ENCODE measurements around the gene LPIN2.
"Not testable (repeated sequence)": the region's sequence is repeated elsewhere in the genome, so short reads cannot be mapped to it uniquely, and the experiment has no call there.

The LPIN2 gene

DNA sequence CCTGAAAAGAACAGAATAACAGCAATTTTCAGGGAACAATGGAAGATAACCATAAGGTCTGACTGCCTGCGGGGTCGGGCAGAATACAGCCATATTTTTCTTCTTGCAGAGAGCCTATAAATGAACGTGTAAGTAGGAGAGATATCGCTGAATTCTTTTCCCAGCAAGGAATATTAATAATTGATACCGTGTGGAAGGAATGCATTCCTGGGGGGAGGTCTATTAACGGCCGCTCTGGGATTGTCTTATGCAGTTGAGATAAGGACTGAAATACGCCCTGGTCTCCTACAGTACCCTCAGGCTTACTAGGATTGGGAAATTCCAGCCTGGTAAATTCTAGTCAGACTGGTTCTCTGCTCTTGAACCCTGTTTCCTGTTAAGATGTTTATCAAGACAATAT lies 9.2 kb downstream of the LPIN2 start:
- DNase-seq (ENCODE audit: low read depth), result not testable (repeated sequence)

DNA sequence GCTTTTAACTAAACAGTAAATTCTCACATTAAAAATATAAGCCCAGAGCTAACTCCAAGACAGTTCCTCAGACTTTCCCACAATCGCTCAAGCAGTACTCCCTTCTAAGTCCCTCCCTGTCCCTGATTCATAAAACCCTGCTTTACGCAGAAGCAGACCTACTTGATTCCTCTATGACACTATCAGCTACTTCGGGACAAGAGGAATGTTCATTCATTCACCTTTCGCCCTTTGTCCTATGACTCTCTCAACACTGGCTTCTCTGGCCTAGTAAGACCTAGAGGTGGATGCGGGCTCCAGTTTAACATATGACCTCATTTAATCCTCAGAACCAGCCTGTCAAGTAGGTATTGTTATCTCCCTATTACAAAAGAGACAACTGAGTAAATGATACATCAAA lies 10.2 kb downstream of the LPIN2 start:
- no peak for DNase-seq (ENCODE audit: low read depth)

DNA sequence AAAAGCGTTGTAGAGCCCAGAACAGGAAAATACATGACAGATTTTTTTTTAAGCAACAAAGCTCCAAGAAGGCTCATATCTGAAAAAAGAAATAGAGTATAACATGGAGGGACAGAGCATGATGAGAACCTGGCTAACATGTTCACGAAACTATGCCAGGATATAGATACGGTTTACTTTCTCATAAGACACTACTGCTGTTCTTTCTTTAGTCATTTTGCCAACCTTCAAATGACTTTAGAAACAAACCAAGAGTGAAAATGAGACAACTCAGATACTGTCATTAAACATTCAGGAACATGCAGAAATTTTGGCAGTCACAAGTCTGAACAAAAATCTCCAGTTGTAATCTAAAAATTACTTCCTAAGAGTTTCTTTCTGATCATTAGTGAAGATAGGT lies 14.3 kb downstream of the LPIN2 start:
- no peak for DNase-seq (ENCODE audit: low read depth)

DNA sequence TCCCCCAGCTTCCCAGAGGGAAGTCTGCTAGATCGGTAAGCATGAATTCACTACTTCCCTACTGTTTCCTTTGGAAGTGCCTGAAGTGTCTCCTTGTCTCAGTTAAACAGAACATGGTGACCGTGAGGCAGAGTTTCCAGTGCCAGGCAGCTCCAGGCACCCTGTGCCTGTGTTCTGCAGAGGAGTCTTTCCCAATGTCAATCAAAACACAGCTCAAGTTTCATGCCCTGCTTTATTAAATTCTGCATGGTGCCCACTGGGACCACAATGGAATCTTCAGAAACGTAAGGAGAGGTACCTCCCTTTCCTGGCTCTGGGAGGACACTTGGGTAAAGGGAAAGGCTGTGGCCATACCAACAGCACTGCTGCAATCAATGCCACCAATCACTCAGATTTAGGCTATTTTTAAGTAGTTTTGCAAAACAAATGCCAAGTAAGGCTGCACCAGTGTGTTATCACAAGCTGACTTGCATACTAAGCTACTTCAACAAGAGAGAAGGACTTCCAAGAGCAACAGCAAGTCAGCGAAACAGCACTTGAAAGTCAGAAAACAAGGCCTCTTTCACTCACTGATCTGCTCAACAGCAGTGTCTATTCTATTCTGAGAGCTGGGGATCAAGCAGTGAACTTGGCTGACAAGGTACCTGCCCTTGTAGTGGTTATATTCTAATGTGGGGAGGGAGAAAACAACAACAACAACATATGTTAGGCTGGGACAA lies 14.9 kb downstream of the LPIN2 start:
- no peak for DNase-seq (ENCODE audit: low read depth)

DNA sequence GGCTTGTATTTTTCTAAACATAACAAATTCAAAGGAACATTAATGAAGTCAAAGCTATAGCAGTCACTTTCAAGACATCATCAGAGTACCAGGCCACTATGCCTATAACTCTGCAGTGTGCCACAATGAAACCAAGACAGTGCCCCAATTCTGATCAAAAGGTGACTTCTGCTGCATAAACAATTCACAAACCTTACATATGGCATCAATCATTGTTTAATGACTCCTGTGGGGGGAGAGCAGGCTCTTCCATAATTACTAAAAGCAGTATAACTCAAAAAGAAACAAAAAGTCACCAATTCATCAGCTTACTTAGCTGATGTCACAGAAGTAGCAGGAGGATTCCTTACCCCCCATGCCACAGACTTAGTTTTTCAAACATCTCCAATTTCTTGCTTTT lies 15.5 kb downstream of the LPIN2 start:
- DNase-seq (ENCODE audit: low read depth), result no peak

GRCh38 chr18:2994603-2995432 lies 18.1 kb downstream of the LPIN2 start:
- DNase-seq (ENCODE audit: low read depth), result no peak

DNA sequence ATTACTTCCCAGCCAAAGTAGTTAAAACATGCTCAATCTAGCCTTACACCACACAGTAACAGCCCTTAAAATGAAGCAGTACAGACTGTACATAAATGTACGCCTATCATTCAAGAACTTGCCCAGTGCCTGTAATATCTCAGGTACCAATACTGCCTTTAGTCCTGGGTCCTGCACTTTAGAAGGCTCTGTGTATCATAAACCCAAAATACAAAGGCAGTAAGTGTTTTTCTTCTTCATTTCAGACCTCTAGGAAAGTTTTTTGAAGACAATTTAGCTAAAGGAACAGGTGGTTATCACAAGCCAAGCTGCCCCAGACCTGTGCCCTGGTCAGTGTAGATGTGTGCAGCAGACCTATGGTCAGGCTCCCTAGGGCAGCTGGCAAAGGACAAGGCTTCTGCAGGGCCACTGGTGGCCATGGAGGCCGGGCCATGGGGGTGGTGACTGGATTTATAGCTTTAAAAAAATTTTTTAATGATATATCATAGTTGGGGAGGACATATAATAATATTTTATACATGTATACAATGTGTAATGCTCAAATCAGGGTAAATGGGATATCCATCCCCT lies 18.8 kb downstream of the LPIN2 start:
- no peak for DNase-seq (ENCODE audit: low read depth)

GRCh38 chr18:2992995-2993877 lies 19.7 kb downstream of the LPIN2 start:
- DNase-seq (ENCODE audit: low read depth), result no peak

DNA sequence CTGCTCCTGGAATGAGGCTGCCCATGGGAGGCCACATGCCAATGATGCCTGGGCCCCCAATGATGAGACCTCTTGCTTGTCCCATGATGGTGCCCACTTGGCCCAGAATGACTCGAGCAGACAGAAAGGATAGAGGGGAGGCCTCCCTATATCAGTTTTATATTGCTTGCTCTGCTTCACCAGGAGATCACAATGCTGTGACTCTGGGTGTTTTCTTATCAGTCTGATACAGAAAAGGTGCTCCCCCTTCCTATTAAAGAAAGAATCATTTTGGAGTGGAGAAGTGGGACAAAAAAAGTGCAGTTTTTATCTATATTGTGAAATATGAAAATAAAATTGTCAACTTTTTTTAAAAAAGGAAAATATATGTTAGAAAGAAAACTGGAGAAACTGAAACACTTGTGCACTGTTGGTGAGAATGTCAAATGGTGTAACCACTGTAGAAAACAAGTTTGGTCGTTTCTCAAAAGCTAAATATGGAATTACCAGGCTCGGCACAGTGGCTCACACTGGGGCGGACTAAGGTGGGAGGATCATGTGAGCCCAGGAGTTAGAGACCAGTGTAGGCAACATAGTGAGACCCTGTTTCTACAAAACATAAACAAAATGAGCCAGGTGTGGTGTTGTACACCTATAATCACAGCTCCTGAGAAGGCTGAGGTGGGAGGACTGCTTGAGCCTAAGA lies 21.8 kb downstream of the LPIN2 start:
- DNase-seq (ENCODE audit: low read depth), result no peak

GRCh38 chr18:2987876-2988790 lies 24.8 kb downstream of the LPIN2 start:
- peak; percentile 68 for DNase-seq (ENCODE audit: low read depth)

DNA sequence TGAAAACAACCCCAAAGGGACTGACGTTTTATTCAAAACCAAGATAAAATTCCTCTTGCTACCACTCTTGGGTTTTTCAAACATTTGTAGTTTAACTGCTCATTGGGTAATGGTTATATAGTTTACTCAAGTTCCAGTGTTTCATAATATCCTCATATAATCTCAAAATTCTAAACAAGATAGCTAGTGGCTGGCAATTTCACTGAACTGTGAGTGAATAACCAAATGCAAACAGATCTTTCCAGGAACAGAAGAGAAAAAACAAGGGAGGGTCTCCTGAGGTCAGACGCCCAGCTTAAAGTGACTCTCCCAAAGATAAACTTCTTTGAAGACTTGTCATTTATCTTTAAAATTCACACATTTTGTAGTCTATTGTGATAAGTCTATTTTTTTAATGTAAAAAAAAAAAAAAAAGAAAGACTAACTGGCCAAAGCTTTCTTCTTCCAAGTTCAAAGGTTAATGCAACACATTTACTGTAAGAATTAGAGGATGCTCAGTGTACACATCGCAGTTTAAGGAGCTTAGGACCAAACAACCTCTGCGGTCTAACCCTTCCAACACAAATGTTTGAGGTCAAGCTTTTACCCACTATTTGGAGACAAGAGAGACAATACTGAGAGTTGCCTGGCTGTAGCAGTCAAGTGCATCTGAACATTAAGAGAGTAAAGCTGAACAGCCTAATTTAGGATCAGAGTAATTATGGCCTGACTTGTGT lies 26.6 kb downstream of the LPIN2 start:
- DNase-seq (ENCODE audit: low read depth), result no peak

GRCh38 chr18:2985628-2986027 lies 27.3 kb downstream of the LPIN2 start:
- no peak for DNase-seq (ENCODE audit: low read depth)

DNA sequence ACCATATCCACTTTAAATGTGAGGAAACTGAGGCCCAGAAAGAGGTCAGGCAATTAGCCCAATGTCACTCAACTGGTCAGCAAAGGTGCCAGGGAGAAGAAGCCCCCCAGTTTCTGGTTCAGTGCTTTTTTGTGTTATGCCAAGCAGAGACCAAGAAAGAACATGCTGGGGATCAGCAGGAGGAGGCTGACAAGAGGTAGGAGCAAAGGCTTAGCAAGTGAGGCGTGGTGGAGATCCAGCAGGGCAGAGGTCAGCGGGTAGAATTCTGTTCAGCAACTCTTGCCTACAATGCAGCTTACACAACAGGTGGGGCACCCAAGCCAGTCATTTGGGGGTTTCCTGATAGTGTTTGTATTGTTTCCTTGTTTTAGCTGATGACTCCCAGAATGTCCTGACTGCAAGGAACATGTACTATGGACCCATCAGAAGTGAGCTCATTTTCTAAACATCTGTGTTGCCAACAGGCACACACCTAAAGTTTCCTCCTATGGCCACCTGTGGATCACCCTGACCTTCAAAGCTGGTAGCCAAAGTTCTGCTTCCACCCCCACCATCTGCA lies 28.2 kb downstream of the LPIN2 start:
- no peak for DNase-seq (ENCODE audit: low read depth)

DNA sequence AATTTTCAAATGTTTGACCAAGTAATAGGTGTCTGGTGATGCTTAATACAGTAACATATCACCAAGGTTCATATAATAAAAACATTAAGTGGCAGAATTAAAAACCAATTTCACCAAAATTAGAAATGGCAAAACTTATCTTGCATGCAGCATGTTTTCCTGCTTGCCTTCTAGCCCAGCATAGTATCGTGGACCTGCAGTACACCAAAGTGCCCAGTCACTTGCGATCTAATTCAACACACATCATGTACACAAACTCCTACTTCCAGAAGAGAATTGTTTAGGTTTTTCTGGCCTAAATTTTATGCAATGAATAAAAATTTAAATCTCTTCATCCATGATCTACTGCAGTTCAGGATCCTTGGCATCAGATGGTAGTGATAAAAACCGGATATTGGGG lies 28.9 kb downstream of the LPIN2 start:
- no peak for DNase-seq (ENCODE audit: low read depth)

DNA sequence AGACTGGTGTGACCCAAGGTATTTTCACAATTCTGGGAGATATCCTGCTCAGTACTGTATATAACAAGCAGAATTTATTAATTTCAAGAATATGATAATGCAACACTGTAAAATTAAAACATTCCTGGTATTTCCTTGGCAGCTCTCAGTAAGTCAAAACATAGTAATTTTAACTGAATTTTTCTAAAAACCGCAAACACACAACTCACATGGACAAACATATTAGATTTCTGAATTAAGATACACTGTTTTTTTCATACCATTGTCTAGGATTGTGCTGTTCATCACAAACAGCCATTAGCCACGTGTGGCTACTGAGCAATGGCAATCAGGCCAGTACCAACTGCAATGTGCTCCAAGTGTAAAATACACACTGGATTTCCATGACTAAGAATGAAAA lies 29.6 kb downstream of the LPIN2 start:
- DNase-seq (ENCODE audit: low read depth), result no peak

GRCh38 chr18:2982452-2983269 lies 30.3 kb downstream of the LPIN2 start:
- DNase-seq (ENCODE audit: low read depth), result no peak

DNA sequence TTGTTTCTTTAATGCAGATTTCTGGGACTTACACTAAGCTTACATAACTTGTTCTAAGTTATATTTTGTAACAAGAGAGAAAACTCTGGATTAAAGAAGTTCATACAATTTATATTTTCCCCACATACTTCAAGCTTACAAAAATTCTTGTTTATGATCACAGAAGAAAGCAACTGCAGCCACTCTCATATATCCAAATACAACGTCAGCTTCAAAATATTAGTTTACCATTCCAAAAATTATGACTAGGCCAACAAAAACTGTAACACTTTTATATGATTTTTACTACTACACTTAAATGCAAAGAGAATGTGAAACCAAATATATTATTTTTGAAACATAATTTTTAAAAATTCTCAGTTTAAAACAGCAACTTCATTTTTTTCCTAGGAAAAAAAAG lies 30.9 kb downstream of the LPIN2 start:
- DNase-seq (ENCODE audit: low read depth), result no peak

- no peak for DNase-seq (ENCODE audit: low read depth)
These were observed 31.7 kb downstream of the LPIN2 start for GRCh38 chr18:2981212-2981728.

All from GM04504 (cell line).